Measurements from ENCODE around the gene CHD1.
A peak's percentile ranks its signal among the peaks of the same experiment; 100 is the strongest.

Gene CHD1

DNA sequence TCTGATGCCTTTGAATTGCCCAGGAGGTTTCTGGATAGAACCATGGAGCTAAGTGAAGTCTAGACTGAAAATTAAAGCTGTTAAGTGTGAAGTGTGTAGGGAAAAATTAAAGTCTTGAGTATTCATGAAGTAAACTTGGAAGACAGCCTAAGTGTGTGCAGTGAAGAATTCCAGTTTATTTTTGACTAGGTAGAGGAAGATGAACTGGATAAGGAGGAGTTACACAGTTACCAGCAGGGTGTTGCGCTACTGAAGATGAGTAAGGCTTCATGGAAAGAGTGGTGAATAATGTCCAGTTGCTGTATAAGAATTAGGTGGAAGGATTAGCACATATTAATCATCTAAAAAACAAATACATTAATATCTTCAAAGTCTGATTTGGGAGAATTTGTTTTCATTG is 5.7 kb upstream of the CHD1 start:
- DNase-seq (ENCODE audit: low read depth), result no peak
- TF ChIP-seq POLR2A (IDR thresholded peaks at IDR 0.05; ENCODE audit: extremely low read depth, insufficient read length), result no peak
- no peak overlapping the region for H3K4me3 ChIP-seq (ENCODE audit: low read depth, low read length)

DNA sequence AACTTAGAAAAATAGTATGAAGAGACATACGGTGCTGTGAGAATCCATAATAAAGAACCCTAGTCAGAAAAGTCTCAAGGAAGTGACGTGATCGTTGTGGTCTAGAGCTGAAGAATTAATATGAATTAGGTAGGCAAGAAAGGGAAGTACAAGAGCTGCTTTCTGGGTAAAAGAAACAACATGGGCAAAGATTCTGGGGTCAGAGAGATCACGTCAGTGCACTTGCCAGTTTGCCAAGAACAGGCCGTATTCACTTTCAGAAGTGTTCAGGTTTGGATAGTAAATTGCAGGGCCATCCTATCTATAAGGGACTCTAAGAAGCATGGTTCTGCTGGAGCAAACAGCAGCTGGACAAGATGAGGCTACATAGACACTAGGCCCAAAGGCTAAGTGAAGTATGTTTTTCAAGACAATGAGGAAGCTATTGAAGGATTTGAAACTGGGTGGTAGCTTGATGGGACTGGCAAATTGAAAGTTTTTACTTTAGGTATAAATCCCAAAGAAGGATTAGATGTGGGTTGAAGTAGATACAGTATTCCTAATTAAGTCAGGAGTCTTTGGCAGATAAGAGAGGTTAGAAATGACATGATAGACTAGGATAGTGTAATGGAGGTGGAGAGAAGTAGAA is 4.8 kb upstream of the CHD1 start:
- peak; percentile 82 for DNase-seq (ENCODE audit: low read depth)
- H3K4me3 ChIP-seq (ENCODE audit: low read depth, low read length), result peak overlapping the region; percentile 8
- no peak for TF ChIP-seq MYC (IDR thresholded peaks at IDR 0.05; ENCODE audit: low read depth, low read length)
- TF ChIP-seq, protein P1, sequence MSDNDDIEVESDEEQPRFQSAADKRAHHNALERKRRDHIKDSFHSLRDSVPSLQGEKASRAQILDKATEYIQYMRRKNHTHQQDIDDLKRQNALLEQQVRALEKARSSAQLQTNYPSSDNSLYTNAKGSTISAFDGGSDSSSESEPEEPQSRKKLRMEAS (IDR thresholded peaks at IDR 0.05; ENCODE audit: low read depth, low read length), result no peak
- TF ChIP-seq POLR2A (IDR thresholded peaks at IDR 0.05; ENCODE audit: extremely low read depth, insufficient read length), result no peak
- TF ChIP-seq, protein P2, sequence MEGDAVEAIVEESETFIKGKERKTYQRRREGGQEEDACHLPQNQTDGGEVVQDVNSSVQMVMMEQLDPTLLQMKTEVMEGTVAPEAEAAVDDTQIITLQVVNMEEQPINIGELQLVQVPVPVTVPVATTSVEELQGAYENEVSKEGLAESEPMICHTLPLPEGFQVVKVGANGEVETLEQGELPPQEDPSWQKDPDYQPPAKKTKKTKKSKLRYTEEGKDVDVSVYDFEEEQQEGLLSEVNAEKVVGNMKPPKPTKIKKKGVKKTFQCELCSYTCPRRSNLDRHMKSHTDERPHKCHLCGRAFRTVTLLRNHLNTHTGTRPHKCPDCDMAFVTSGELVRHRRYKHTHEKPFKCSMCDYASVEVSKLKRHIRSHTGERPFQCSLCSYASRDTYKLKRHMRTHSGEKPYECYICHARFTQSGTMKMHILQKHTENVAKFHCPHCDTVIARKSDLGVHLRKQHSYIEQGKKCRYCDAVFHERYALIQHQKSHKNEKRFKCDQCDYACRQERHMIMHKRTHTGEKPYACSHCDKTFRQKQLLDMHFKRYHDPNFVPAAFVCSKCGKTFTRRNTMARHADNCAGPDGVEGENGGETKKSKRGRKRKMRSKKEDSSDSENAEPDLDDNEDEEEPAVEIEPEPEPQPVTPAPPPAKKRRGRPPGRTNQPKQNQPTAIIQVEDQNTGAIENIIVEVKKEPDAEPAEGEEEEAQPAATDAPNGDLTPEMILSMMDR (IDR thresholded peaks at IDR 0.05; ENCODE audit: low read depth, low read length), result no peak

DNA sequence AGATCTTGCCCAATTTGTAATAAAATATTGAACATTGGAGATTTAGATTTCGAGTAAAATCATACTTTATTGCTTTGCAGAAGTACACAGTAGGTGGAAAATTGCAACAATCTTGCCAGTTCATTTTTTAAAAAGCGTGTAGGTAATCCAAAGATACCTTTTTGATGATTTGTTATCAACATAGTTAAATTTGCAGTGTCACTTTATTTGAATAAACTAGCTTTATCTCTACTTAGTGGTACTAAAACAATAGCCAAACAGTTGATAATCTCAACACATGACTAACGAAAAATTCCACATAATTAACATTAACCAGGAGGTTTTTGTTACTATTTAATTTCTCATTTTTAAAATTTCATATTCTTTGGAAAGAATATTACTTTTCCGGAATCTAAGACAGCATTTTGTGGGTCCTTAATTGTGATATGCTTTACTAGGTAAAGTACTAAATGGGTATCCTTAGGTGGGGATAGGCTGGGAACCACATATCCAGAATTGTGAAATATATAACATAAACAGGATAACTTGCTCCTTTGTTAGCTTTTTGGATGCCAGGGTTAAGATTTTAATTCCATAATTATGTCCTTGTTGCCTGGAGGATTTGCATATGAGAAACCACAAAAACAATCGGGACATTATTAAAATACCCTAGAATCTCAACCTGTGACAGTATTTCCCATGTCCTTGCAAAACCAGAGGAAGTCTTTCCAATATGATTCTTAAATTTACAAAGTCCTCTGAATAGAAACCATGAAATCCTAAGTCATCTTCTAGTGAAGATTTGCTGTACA is 2.4 kb upstream of the CHD1 start:
- H3K4me3 ChIP-seq (ENCODE audit: low read depth, low read length), result no peak overlapping the region
- TF ChIP-seq, protein P2 (IDR thresholded peaks at IDR 0.05; ENCODE audit: low read depth, low read length), result no peak
- TF ChIP-seq POLR2A (IDR thresholded peaks at IDR 0.05; ENCODE audit: extremely low read depth, insufficient read length) (no peak), MYC (IDR thresholded peaks at IDR 0.05; ENCODE audit: low read depth, low read length) (no peak)
- TF ChIP-seq, protein P1 (IDR thresholded peaks at IDR 0.05; ENCODE audit: low read depth, low read length), result no peak
- DNase-seq (ENCODE audit: low read depth), result no peak

DNA sequence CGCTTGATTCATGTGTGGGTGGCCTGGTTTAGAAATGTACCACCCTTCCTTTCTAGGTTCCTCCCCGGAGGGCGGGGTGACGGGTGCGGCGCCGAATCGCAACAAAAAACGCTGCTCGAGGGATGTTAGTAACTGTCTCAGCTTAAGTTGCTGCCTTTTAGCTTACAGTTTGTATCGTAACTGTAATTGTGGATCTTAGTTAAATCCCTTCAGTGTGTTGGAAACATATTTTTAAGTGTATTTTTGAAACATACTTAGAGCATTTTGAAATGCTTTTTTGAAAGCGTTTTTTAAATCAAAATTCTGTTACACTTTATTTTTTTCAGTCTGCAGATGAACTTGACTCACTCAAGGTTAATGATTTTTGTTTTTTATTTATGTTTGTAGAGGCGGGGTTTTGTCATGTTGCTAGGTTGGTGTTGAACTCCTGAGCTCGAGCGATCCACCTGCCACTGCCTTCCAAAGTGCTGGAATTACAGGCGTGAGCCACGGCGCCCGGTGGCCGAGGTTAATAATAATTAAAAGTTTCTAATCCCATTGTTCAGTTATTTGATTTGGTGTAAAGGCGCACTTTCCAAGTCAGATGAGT is 997 bp upstream of the CHD1 start:
- no peak for DNase-seq (ENCODE audit: low read depth)
- TF ChIP-seq POLR2A (IDR thresholded peaks at IDR 0.05; ENCODE audit: extremely low read depth, insufficient read length) (no peak), MYC (IDR thresholded peaks at IDR 0.05; ENCODE audit: low read depth, low read length) (no peak)
- TF ChIP-seq, protein P1 (IDR thresholded peaks at IDR 0.05; ENCODE audit: low read depth, low read length), result no peak
- TF ChIP-seq, protein P2 (IDR thresholded peaks at IDR 0.05; ENCODE audit: low read depth, low read length), result no peak

DNA sequence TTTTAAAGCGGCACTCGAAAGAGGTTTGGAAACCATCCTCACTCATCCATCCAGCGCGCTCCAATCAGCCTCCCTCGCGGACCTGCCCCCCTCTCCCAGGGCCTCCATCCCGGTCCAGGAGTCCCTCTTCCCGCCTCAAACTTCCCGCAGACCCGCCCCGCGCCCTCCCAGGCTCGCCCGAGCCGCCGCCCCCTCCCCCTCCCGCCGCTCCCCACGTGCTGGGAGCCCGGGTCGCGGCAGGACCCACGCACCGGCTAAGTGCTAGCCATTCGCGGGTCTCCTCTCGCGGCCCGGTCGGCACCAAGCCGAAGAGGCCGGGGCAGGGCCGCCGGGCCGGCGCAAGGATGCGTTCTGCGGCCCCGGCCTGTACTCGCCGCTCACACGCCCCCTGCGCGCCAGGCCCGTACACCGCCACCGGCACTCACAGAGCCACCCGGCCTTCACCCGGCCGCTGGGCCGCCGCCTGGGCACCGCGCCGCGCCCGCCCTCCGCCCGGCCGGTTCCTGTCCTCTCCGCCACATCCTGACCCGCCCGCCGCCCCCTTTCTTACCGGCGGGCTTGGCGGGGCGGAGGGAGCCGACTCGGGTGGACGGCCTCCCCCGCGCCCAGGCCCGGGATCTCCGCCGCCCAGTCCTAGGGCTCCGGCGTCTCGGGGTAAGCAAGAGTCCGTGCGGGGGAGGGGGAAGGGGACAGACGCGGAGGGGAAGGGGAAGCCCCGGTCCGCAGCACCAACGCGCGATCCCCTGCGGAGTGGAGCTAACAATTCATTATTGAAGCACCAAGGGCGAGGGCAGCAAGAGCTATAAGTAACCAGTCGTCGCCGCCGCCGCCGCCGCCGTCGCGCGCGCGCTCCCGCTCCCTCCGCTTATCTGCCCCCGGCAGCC is 576 bp downstream of the CHD1 start:
- DNase-seq (ENCODE audit: low read depth), result peak; percentile 61
- peak overlapping the region; percentile 97 for H3K4me3 ChIP-seq (ENCODE audit: low read depth, low read length)
- TF ChIP-seq POLR2A (IDR thresholded peaks at IDR 0.05; ENCODE audit: extremely low read depth, insufficient read length) (no peak), MYC (IDR thresholded peaks at IDR 0.05; ENCODE audit: low read depth, low read length) (no peak)
- TF ChIP-seq, protein P2 (IDR thresholded peaks at IDR 0.05; ENCODE audit: low read depth, low read length), result no peak
- TF ChIP-seq, protein P1 (IDR thresholded peaks at IDR 0.05; ENCODE audit: low read depth, low read length), result no peak

More for the DNA sequence above, 997 bp upstream of the CHD1 start:
- H3K4me3 ChIP-seq (ENCODE audit: low read depth, low read length), result peak overlapping the region; percentile 89

Data from NB4 (cell line).